Renal cortex interstitium (tissue), 11 donors: ENCODE data around the gene TXN. TPM values are rescaled to one million over a fixed set of nuclear protein-coding genes. Genes with fewer than 3 reads are reported as not detected.
"Not testable (repeated sequence)": the region's sequence is repeated elsewhere in the genome, so short reads cannot be mapped to it uniquely, and the experiment has no call there.

Source experiments
- DNase-seq, 11 donors: peaks; one replicate each; pipeline ENCODE4 v3.0.0-alpha.2; 2013; ENCODE audit warnings: low read depth in 9 of 11, low spot score in 4 of 11; ENCODE audit errors: extremely low read depth in 1 of 11
- polyA plus RNA-seq, 3 donors: library from polyadenylated mRNA; unstranded; fragments of 120-200 nt; gene quantifications; one replicate each; pipeline ENCODE4 v1.2.1, GENCODE V29; 2013; ENCODE audit not compliant: insufficient read length in 3 of 3

TXN gene
- polyA plus RNA-seq, 3 donors, result 208 to 240 (median 208) TPM

DNA sequence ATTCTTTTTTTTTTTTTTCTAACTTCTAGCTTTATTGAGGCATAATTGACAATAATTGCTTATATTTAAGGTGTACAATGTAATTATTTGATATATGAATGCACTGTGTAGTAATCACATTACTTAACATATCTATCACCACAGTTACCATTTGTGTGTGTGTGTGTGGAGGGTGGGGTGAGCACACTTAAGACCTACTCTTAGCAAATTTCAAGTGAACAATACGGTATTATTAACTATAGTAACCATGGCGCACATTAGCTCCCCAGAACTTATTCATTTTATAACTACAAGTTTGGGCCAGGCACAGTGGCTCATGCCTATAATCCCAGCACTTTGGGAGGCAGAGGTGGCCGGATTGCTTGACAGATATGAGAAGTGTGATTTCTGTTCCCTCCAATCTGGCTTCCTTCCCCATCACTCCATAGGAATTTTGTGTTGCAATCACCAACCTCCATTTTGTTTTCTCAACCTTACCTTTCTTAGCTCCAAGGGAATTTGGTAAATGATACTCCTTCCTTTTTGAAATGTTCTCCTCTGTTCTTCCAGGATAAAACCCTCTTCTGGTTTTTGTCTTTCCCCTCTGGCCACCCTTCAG, 14.9 kb downstream of the TXN start:
- no peak for DNase-seq

DNA sequence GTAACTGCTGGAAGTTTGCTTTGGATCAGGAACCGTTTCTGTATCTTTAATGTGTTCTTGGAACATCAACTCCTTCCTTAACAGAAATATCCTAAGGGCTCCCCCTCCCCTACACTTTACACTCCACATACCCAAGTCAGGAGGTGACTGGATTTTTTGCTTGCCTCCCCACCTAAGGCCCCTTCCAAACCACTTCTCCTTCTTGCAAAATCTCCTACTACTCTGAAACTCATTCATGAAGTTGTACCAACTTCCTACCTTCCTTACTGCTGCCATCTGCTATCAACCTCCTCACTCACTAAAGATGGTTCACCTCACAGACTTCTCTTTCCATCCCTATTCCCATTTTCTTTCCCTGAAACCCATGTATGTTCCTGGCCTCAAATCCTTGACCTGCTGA, 16.1 kb downstream of the TXN start:
- DNase-seq, result no peak

DNA sequence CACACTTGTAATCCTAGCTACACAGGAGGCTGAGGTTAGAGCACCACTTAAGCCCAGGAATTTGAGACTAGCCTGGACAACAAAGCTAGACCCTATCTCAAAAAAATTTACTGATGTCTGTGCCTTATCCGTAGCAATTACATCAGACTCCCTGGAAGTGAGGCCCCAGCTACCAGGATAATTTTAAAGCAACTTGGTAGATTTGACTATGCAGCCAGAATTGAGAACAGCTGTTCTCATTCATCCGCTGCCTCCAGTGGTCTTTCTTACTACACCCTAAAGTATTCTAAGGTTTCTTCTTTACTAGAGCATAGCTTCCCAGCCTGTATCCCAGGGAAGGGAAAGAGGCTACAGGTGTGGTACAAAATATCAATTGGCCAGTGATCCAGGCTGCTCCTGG, 28.0 kb downstream of the TXN start:
- DNase-seq, result no peak

DNA sequence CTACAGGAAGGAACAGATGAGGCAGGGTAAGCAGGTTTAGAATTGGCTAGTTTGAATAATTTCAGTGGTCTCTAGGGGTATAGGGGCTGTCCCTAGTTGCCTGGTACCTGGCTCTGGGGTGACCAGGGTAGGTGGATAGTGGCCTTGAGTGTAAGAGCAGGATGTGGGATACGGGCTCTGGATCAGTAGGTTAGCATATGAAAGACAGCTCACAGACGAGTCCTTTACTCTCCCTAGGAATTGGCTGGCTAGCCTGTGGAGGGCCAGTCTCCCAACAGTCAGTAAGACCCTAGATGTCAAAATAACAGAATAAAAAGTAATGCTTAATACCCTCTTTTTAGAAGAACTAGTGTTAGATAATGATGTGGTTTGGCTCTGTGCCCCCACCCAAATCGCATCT, 31.7 kb downstream of the TXN start:
- no peak for DNase-seq

DNA sequence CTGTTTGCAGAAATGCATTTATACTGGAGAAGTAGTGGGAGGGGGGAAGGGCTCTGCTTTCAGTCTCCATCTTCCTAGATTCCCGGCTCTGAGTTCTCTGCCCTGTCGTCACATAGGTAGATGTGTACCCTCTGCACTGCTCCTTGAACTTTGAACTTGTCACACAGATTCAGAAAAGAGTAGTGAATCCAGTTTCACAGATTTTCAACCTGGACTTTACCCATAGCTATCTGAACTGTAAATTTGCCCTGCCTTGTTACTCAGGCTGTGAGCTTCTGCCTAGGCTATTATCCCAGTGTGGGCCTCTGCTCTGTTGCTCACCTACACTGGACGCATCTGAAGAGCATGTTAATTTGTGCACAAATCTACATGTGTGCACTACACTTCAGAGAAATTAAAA, 35.5 kb downstream of the TXN start:
- peak in 1 of 11 donors; percentile 14 for DNase-seq

DNA sequence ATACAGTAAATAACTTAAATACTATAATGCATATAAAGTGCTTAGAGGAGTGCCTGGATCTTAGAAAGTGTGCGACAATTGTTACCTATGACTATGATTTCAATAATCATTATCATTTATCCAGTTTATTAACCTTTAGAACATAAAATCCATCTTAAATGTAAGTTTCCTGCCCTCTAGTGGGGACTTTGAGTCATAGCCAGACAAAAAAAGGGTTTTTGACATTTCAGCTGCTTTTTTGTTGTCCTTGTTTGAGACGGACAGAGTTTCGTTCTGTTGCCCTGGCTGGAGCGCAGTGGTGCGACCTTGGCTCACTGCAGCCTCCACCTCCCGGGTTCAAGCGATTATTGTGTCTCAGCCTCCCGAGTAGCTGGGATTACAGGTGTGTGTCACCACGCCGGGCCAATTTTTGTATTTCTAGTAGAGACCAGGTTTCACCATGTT, 38.6 kb downstream of the TXN start:
- DNase-seq, result no peak

DNA sequence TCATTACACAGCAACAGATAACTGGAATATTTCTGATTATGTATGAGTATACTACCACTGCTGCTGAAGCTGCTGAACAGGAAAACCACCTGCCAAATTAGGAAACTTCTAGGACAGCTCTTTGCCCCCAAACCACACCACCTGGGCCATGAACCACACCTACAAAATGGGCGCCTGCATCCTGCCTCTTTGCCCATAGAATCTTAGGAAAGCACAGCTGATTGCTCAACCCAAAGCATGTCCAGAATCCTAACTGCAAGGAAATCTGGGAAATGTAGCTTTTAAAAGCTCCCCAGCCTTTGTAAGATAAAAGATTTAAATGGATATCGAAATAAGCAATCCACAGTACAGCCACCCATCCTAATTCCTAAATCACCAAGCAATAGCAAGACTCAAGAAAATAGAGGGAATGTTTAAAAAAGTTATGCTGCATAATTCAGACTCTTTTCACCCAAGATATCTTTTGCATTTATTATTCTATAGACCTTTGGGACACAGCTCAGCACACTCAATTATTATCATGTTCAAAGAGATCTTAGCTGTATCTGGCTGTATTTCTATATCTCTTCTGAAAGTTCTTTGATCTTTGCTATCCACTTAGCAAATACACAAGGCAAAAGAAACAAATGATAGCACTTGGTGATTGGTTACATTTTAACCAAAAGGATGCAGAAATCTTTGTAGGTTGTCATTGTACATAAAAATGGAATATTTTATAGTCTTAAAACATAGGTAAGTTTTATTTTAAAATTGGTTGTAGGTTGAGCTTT, 41.5 kb downstream of the TXN start:
- no peak for DNase-seq

DNA sequence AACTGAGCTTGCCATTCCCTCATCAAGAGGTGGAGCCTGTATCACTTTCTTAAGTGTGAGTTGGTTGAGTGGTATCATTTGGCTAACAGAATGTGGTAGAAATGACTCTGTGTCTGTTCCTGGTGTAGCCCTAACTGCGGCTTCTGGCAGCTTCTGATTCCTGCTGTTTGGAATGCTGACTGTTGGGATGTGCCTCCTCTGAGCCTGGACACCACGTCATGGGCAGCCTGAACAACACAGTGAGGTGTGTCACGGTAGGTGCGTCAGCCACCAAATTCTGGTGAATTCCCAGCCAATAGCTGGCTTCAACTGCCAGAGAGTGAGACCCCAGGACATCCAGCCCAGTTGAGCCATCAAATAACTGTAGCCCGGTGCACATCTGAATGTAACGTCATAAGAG, 42.2 kb downstream of the TXN start:
- DNase-seq, result no peak

DNA sequence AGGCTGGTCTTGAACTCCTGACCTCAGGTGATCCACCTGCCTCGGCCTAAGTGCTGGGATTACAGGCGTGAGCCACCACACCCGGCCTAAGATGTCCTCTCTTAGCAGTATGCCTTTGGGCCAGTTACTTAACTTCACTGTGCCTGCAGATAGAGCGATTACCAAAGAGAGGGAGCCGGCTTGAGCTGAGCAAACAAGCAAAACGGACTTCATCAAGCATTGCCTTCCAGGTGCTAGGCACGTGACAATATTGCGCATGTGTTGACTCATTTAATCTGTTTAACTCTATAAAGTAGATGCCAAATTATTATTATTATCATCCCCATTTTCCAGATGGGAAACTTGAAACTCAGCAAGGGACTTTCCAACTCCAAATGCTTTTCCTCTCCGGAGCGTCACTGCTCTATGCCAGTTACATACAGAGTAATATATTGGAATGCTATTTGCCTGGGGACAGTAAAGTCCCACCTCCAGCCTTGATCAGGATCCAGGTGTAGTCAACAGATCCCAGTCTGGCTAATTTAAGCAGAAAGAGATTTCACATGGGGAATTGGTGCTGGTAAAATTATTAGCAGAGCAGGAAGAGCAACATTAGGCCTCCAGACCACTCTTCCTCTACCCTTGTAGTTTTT, 42.8 kb downstream of the TXN start:
- DNase-seq, result no peak

DNA sequence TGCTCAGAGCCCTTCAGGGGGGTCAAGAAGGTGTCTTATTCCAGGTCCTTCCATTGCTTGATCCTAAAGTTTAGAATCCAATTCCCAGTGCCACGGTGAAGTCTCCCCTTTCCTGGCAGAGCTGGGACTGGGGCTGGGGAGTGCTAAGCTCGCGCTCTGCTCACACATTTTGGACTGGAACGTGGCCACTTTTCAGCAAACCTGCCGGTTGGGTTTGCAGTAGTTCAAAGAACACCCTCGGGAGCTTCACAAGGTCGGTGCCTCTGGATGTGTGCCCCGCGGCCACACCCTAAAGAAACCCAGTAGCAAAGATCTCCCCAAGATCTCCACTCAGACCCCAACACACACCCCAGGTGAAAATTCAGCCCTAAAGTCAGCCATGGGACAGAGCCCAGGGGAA, 48.3 kb downstream of the TXN start, which contains the start of gene C9orf152:
C9orf152 (minus strand) TSS at position 129 of the 400 bp plus-strand sequence. CDS start 580 bp downstream, outside the sequence.
- DNase-seq, result no peak

DNA sequence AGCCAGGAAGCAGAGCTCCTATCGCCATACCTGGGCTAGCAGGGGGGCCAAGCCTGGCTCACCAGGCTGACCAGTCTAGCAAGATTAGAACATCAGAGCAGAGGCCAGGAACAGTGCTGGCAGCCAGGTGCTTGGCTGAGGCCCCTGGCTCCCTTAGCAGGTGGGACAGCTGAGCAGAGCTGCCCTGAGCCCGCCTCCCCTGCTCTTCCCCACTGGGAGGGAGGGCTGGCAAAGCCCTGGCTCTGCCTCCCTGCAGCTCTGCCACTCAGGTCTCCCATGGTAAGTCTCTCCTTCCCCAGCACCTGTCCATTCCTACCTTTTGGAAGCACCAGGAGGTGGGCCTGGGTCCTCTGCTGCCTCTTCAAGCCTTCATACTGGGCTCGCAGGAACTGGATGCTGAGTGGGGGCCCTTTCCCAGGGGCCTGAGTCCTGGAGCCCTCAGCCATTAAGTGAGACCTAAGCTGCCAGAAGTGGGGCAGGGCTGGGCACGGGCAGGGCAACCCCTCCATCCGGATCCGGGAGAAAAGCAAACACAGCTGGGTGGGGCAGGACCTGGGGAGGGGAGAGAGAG, 49.2 kb downstream of the TXN start:
- no peak for DNase-seq

DNA sequence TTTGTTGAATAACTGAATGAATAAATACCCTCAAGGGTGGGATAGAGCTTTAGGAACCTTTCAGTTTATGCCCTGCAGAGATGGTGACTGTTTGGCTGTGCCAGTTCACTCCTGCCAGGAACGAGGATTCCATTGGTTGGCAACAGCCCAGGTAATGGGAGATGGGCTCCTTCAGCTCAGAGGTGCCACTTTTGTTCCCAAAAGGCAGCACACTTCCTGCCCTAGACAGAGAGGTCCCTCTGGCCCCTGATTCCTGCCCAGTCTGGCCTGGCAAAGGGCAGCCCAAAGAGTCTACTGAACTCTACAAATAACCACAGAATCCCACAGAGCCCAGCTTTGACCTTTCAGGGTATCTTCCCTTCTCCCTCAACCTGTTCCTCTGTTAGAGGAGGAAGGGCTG, 49.9 kb downstream of the TXN start:
- no peak for DNase-seq

DNA sequence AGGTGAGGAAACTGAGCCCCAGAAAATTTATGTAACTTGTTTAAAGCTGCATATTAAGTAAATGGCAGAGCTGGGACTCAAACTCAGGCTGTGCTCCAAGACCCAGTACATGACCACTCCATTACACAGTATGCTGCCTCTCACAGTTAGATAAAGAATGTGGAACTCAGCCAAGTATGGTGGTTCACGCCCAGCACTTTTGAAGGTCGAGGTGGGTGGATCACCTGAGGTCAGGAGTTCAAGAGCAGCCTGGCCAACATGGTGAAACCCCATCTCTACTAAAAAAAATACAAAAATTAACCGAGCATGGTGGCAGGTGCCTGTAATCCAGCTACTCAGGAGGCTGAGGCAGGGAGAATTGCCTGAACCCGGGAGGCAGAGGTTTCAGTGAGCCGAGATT, 50.7 kb downstream of the TXN start:
- DNase-seq, result not testable (repeated sequence)

DNA sequence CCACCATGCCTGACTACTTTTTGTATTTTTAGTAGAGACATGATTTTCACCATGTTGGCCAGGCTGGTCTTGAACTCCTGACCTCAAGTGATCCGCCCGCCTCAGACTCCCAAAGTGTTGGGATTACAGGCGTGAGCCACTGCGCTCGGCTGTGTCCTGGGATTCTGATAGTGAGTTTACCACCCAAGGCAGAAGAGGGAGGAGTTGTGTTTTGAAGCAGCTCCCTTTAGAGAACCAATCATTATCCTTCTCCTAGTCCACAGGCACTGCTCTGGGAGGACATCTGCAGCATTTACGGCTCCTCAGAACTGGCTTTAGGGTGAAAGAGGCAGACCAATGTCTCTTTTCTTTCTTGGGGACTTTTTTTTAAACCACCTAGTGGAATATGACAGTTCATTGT, 54.1 kb downstream of the TXN start:
- DNase-seq, result no peak

DNA sequence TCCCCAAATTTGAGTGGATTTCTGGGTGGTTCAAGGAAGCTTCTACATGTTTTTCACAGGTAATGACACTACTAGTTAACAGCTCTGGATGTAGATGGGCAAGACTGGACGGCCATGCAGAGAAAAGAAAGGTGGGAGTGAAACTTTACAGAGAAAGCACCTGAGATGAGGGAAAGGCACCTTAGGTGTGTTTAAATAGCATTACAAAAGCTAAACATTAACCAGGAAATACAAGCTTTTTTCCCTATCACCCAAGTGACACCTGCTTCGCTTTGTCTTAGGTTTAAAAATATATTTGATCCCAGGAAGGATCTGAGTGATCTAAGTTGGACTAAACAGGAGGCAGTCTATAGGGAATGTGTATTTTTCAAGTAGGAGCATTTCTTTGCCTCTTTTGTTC, 56.7 kb downstream of the TXN start:
- DNase-seq, result no peak

DNA sequence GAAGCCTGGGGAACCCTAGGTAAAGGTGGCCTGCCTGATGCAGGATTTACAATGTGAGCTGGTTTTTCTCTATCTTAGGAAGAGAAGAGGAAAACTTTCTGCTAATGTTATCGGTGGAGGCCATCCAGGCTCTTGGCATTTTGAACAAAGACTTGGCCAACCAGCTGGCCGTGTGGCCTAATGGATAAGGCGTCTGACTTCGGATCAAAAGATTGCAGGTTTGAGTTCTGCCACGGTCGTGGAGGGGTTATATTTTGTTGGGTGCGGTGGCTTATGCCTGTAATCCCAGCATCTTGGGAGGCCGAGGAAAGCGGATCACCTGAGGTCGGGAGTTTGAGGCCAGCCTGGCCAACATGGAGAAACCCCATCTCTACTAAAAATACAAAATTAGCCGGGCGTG, 58.0 kb downstream of the TXN start:
- no peak for DNase-seq

DNA sequence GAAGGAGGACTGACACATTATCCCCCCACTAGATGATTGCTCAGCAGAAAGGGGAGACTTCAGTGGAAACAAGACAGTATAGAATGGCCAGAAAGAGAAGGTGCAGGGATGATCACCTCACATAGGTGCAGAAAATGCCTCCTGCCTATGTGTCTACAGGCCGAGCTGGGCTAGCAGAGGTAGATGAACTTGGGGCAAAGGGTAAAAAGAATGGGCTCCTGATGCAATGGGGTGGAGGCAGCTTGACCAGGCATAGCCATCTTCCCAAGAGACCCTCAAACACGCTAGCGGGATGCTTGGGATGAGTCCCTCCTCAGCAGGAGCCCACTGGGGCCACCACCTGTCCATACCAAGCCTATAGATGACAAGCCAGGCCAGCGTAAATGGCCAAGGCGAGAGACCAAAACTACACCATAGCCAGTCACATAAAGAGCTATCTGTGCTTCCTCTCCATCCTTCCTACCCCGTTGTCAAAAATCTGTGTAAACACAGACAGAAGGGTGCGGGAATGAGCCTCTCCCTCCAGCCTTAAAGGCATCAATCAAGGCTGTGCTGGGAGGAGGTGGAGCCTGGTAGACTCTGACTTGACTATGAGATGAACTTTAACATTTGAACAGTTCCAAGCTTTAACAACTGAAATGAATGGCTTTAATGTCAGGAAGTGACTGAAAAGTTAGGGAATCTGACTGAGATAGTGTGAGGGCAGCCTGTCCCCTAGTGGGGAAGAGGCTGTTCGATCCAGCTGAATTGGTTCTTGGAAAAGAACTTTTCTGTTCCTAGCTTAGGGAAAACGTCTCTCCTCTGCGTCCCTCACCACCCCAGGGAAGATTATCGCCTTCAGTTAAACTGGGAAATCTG, 58.7 kb downstream of the TXN start:
- DNase-seq, result no peak

DNA sequence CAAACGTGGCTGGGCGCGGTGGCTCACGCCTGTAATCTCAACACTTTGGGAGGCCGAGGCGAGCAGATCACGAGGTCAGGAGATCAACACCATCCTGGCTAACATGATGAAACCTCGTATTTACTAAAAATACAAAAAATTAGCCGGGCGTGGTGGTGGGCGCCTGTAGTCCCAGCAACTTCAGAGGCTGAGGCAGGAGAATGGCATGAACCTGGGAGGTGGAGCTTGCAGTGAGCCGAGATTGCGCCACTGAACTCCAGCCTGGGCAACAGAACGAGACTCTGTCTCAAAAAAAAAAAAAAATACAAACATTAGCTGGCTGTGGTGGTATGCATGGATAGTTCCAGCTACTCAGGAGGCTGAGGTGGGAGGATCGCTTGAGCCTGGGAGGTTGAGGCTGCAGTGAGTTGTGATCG, 60.2 kb downstream of the TXN start:
- DNase-seq, result not testable (repeated sequence)
